Colonic mucosa (tissue), 4 donors: ENCODE data around the gene WDR77. TPM values are rescaled to one million over a fixed set of nuclear protein-coding genes. Genes with fewer than 3 reads are reported as not detected.

Experiments
- DNase-seq: peaks from one replicate; pipeline ENCODE4 v3.0.0-alpha.2; 2020
- H3K27ac ChIP-seq: fragments of 200-600 bp; one replicate; pipeline ENCODE4 v1.8.0; 2021
- H3K27me3 ChIP-seq: fragments of 200-600 bp; one replicate; pipeline ENCODE4 v1.8.0; 2021
- H3K36me3 ChIP-seq: fragments of 200-600 bp; one replicate; pipeline ENCODE4 v1.8.0; 2021
- H3K4me1 ChIP-seq: fragments of 200-600 bp; one replicate; pipeline ENCODE4 v1.8.0; 2021; ENCODE audit warnings: mild to moderate bottlenecking
- H3K4me3 ChIP-seq: fragments of 200-600 bp; one replicate; pipeline ENCODE4 v1.8.0; 2021
- H3K9ac ChIP-seq, 2 donors: one replicate each; pipeline ENCODE4 v1.7.0; 2013; ENCODE audit warnings: control low read depth in 2 of 2, low read depth in 2 of 2, low read length in 2 of 2
- H3K9me3 ChIP-seq: fragments of 200-600 bp; one replicate; pipeline ENCODE4 v1.8.0; 2021
- intact Hi-C: fragments of 100-400 bp; cut with DNase I; formaldehyde crosslinking; loops from one replicate; pipeline ENCODE4 v1.14.1; 2022
- total RNA-seq, 2 donors: library from RNA; stranded (reverse); fragmentation: NEBNext Ultra II Directional in 1 of 2; extraction: Animal tissue kit (Norgen Biotek cat#: 25700) in 1 of 2; gene quantifications; one replicate each; pipeline ENCODE4 v1.2.1, GENCODE V29; 2021
- TF ChIP-seq, protein P1 (sequence below): fragments of 200-600 bp; IDR thresholded peaks from one replicate; pipeline ENCODE4 v1.8.0; 2022; ENCODE audit warnings: antibody characterized with exemption, mild to moderate bottlenecking
- donor health status: healthy.
- donor health status: DM: no; HTN: no; CAD: no.
- donor health status: DM: no; HTN: no; CAD: no.

The WDR77 gene
- total RNA-seq, 2 donors from 2014 or later: 19.9 to 42.0 TPM

DNA sequence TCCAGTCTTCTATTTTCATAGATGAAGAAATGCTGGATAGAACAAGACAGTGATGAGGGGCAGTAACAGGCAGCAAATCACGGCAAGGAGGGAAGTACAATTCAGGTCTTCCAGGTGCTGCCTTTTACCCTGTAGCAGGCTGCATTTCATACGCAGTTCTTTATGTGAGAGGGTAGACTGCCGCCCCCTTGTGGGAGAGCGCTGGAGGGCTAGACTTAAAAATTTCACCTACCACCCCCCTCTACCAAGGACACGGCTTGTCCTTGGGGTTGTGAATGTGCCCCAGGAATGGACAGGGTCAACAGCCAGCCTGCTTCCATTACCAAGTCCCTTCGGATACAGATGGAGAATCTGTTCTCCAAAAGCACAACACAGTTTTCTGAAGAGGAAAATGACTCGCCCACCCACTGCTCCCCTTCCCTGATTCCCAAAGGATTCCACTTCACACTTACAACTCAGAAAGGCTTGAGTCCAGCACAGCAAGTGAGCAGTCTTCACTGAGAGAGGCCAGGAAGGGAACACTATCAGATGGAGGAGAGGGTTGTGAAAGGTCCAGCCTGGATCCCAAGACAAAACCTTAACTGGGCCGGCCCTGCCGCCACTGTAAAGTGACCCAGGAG lies 7.4 kb downstream of the WDR77 start:
- DNase-seq: peak; percentile 29
- Histone ChIP-seq H3K27me3 (no peaks in the 10 kb centered on the region), H3K27ac (no peak overlapping the region), H3K9ac (no peak overlapping the region), H3K9me3 (no peaks in the 10 kb centered on the region), H3K36me3 (peaks cover 10% of the 10 kb centered on the region), H3K4me1 (no peaks in the 10 kb centered on the region), H3K4me3 (no peak overlapping the region)
- intact Hi-C loops: loop anchor here (2.0 kb wide), 1 partner anchor 19 kb away; no protein-coding TSS in a partner anchor
- TF ChIP-seq, protein P1, sequence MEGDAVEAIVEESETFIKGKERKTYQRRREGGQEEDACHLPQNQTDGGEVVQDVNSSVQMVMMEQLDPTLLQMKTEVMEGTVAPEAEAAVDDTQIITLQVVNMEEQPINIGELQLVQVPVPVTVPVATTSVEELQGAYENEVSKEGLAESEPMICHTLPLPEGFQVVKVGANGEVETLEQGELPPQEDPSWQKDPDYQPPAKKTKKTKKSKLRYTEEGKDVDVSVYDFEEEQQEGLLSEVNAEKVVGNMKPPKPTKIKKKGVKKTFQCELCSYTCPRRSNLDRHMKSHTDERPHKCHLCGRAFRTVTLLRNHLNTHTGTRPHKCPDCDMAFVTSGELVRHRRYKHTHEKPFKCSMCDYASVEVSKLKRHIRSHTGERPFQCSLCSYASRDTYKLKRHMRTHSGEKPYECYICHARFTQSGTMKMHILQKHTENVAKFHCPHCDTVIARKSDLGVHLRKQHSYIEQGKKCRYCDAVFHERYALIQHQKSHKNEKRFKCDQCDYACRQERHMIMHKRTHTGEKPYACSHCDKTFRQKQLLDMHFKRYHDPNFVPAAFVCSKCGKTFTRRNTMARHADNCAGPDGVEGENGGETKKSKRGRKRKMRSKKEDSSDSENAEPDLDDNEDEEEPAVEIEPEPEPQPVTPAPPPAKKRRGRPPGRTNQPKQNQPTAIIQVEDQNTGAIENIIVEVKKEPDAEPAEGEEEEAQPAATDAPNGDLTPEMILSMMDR: peak; percentile 22

DNA sequence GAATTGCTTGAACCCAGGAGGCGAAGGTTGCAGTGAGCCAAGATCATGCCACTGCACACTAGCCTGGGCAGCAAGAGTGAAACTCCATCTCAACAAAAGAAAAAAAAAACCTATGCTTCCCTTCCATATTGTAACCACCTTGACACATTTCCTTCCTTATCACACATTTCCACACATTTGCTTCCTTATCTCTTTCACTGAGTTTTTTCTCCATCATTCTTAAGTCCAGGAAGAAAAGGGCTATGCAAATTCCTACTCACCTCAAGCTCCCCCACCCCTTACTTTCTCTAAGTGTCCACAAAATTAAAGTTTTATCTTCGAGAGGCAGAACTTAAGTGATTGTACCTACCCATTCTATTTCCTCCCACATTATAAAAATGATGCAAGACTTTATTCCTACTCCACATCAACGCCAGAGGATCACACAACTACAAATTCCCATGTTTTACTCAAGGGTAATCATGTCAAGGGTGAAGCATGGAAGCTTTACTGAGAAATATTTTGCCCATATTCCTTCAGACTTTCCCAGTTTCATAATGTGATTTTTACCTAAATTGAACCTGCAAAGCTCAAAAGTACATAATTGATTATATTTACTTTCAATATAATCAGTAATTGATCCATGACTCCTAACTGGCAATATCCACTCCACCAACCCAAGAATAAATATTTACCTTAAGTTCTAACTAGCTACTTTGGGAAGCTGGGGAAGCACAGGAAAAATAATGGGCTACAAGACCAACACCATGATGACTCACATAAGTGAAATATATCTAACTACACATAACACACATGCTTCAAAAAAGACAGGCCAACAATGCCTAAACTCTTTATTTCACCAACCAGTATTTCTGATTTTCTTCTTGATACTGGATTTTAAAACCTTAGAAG lies 9.3 kb downstream of the WDR77 start:
- Histone ChIP-seq H3K9ac (no peak overlapping the region), H3K36me3 (peaks cover 10% of the 10 kb centered on the region), H3K9me3 (no peaks in the 10 kb centered on the region), H3K27ac (no peak overlapping the region), H3K4me1 (no peaks in the 10 kb centered on the region), H3K27me3 (no peaks in the 10 kb centered on the region), H3K4me3 (no peak overlapping the region)
- TF ChIP-seq, protein P1: no peak
- no peak for DNase-seq
- intact Hi-C loops: no loop called here

DNA sequence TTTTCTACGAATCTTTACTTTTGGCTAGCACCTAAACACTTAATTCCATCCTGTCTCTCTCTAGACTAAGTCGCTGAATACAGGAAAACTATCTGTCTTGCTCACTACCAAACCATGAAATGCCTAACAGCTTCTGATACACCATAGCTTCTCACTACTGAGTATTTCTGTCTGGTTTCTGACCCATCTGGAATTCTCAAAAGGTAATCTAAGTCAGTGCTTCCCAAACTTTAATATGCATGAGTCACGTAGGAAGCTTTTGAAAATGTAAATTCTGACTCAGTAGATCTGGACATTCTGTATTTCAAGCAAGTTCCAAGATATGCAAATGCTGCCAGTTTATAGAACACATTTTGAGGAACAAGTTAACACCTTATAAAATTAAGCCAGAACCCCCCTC lies 12.3 kb downstream of the WDR77 start:
- Histone ChIP-seq H3K36me3 (peaks cover 10% of the 10 kb centered on the region), H3K4me1 (no peaks in the 10 kb centered on the region), H3K27me3 (no peaks in the 10 kb centered on the region), H3K4me3 (no peak overlapping the region), H3K9ac (no peak overlapping the region), H3K9me3 (no peaks in the 10 kb centered on the region), H3K27ac (no peak overlapping the region)
- TF ChIP-seq, protein P1: no peak
- intact Hi-C loops: no loop called here
- no peak for DNase-seq

DNA sequence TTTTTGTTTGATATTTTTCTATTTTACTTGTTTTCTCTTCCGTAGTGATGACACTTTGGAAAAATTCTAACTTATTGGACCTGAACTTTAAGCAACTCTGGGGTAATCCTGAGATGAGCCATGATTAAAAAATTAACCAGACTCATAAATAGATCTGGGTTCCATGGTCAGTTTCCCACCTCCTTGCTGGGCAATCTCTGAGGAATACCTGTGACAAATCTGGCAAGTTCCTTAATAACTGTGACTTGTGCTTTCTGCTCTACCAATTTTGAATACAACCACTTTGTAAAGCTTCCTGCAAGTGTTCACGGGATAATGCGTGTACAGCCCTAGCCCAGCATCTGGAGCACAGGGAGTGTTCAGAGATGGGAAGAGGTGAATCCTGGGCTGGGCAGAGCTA lies 24.8 kb downstream of the WDR77 start:
- Histone ChIP-seq H3K4me1 (no peaks in the 10 kb centered on the region), H3K9ac (no peak overlapping the region), H3K27me3 (no peaks in the 10 kb centered on the region), H3K27ac (no peak overlapping the region), H3K36me3 (no peaks in the 10 kb centered on the region), H3K9me3 (no peaks in the 10 kb centered on the region), H3K4me3 (no peak overlapping the region)
- intact Hi-C loops: no loop called here
- no peak for DNase-seq
- TF ChIP-seq, protein P1: no peak

DNA sequence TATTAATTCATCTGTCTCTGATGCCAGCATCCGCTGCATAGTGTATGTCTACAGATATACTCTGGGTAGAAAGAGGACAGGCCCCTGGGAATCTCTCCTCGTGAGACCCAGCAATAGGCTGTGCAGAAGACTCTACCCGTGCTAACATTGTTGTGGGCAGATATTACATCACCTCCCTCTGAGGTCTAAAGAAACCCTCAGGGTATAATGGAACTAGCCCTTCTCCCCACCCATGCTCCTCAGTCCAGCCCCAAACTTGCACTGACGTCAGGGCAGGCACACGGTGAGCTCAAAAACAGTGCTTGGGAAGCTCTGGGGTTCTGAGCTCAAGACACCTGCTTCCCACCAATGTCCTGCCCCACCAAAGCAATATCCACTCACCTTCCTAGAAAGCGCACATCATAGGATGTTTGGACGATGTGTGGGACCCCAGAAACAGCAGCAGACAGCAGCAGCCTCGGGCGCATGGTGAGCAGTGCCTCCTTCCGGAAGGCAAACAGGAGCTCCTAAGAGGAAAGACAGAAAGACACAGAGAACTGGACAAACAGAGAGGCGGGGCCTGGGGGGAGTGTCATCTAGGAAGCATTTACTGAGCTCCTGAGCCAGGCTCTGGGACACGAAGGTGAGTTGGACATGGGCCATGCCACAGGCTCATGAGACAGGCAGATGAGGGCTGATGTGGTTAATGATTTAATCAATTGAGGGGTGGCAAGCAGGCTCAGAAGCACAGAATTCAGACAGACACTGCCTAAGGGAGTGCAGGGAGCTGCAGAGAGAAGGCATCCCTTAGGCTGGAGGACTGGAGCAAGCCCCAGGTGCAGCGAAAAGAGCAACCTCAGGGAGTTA lies 26.3 kb downstream of the WDR77 start:
- Histone ChIP-seq H3K27ac (no peak overlapping the region), H3K9ac (peak overlapping the region in 1 of 2 donors; percentile 35), H3K27me3 (no peaks in the 10 kb centered on the region), H3K9me3 (no peaks in the 10 kb centered on the region), H3K4me3 (no peak overlapping the region), H3K4me1 (no peaks in the 10 kb centered on the region), H3K36me3 (no peaks in the 10 kb centered on the region)
- TF ChIP-seq, protein P1: no peak
- DNase-seq: peak; percentile 87
- intact Hi-C loops: loop anchor here (2.0 kb wide), 1 partner anchor 20 kb away; no protein-coding TSS in a partner anchor
